NCI-H2196 treated with DMSO at 0.1 percent for 48 hours (cell line): ENCODE data around the gene BTNL3.

ENCODE experiments used
- DNase-seq: peaks from one replicate; lab custom pipeline; 2025; ENCODE audit not compliant: unreplicated experiment; lab: John Stamatoyannopoulos, UW

The BTNL3 gene

GRCh38 chr5:181020688-181021087 lies 32.0 kb downstream of the BTNL3 start:
- no peak for DNase-seq

GRCh38 chr5:181024245-181025064 lies 35.8 kb downstream of the BTNL3 start:
- no peak for DNase-seq

GRCh38 chr5:181027452-181028031 lies 38.9 kb downstream of the BTNL3 start:
- no peak for DNase-seq

GRCh38 chr5:181028032-181028819 lies 39.6 kb downstream of the BTNL3 start:
- no peak for DNase-seq

GRCh38 chr5:181031716-181032115 lies 43.1 kb downstream of the BTNL3 start:
- DNase-seq, result no peak

- DNase-seq, result no peak
These were observed 47.6 kb downstream of the BTNL3 start for GRCh38 chr5:181035991-181036815.

- no peak for DNase-seq
These were observed 48.2 kb downstream of the BTNL3 start for GRCh38 chr5:181036816-181037364.

- no peak for DNase-seq
These were observed 48.8 kb downstream of the BTNL3 start for GRCh38 chr5:181037365-181037861.

- no peak for DNase-seq
These were observed 50.8 kb downstream of the BTNL3 start for GRCh38 chr5:181039471-181039870.

- no peak for DNase-seq
These were observed 51.4 kb downstream of the BTNL3 start, which contains the start of gene BTNL9 for GRCh38 chr5:181039931-181040630. BTNL9 (plus strand) TSS chr5:181040266; CDS start chr5:181045490, 5,224 bp downstream.

GRCh38 chr5:181040631-181040945 lies 51.9 kb downstream of the BTNL3 start:
- DNase-seq, result no peak

GRCh38 chr5:181041043-181041442 lies 52.4 kb downstream of the BTNL3 start:
- no peak for DNase-seq

GRCh38 chr5:181042036-181042713 lies 53.5 kb downstream of the BTNL3 start:
- no peak for DNase-seq

GRCh38 chr5:181042722-181043121 lies 54.1 kb downstream of the BTNL3 start:
- DNase-seq, result no peak

- no peak for DNase-seq
These were observed 54.8 kb downstream of the BTNL3 start for GRCh38 chr5:181043285-181044092.

- no peak for DNase-seq
These were observed 55.5 kb downstream of the BTNL3 start for GRCh38 chr5:181044093-181044599.

- no peak for DNase-seq
These were observed 56.1 kb downstream of the BTNL3 start for GRCh38 chr5:181044662-181045305.

- no peak for DNase-seq
These were observed 56.7 kb downstream of the BTNL3 start for GRCh38 chr5:181045316-181045715.
